Panc1 (cell line): Measurements from ENCODE around the gene ACTL6A. TPM values are rescaled to one million over a fixed set of nuclear protein-coding genes. Genes with fewer than 3 reads are reported as not detected.

Experiments
- ATAC-seq: fragments of 200-7000 bp; cut with Tn5 transposase; 2 replicates; pipeline ENCODE4 v1.9.1; 2020; ENCODE audit warnings: mild to moderate bottlenecking, moderate library complexity
- BruUV-seq: library from RNA; stranded (reverse); fragments of 400-500 nt; replicated peaks from 2 replicates; lab custom pipeline; 2021; lab: Mats Ljungman, UMichigan
- CTCF ChIA-PET: fragments of 300-600 bp; sonication (Branson Sonifier 250); formaldehyde crosslinking; loops from one replicate; lab custom pipeline; 2022; ENCODE audit warnings: antibody characterized with exemption; lab: Charles Lee
- POLR2A ChIA-PET: fragments of 300-600 bp; sonication (Branson Sonifier 250); formaldehyde crosslinking; loops from one replicate; lab custom pipeline; 2022; ENCODE audit warnings: antibody characterized with exemption; lab: Charles Lee
- DNase-seq: peaks from one replicate; pipeline ENCODE4 v3.0.0-alpha.2; 2010; ENCODE audit warnings: low read depth, low spot score
- H3K27ac ChIP-seq: 2 replicates; pipeline ENCODE4 v1.5.1; 2011; ENCODE audit warnings: mild to moderate bottlenecking, low read length, inconsistent platforms
- H3K27me3 ChIP-seq: fragments of 200-500 bp; sonication (Bioruptor generic); 2 replicates; pipeline ENCODE4 v1.6.0; 2014; ENCODE audit warnings: low read length, inconsistent platforms; ENCODE audit not compliant: control insufficient read depth, insufficient read depth
- H3K36me3 ChIP-seq: fragments of 200-500 bp; sonication (Bioruptor generic); 2 replicates; pipeline ENCODE4 v1.5.1; 2014; ENCODE audit warnings: inconsistent platforms, mild to moderate bottlenecking, low read length, moderate library complexity; ENCODE audit not compliant: control insufficient read depth, insufficient read depth
- H3K4me1 ChIP-seq: 2 replicates; pipeline ENCODE4 v1.5.1; 2011; ENCODE audit warnings: inconsistent platforms, mild to moderate bottlenecking, low read length, moderate library complexity; ENCODE audit not compliant: control insufficient read depth, insufficient read depth
- H3K4me3 ChIP-seq, 2 experiments: 2 replicates each; pipeline ENCODE4 v1.5.1; 2011 to 2012; ENCODE audit warnings: low read depth in 2 of 2, low read length in 2 of 2, mild to moderate bottlenecking in 2 of 2, inconsistent platforms in 1 of 2, moderate library complexity in 1 of 2
- H3K9me3 ChIP-seq: fragments of 200-500 bp; sonication (Bioruptor generic); 2 replicates; pipeline ENCODE4 v1.5.1; 2014; ENCODE audit warnings: low read depth, mild to moderate bottlenecking, inconsistent platforms, low read length, moderate library complexity; ENCODE audit not compliant: control insufficient read depth, insufficient read depth
- CTCF ChIP-seq: fragments of 450-650 bp; IDR thresholded peaks from 2 replicates; pipeline ENCODE4 v1.5.1; 2017; ENCODE audit warnings: mild to moderate bottlenecking
- POLR2AphosphoS5 ChIP-seq: IDR thresholded peaks from 2 replicates; pipeline ENCODE4 v1.6.1; 2012; ENCODE audit warnings: mild to moderate bottlenecking, low read depth, low read length, moderate library complexity
- SIN3A ChIP-seq: IDR thresholded peaks from 2 replicates; pipeline ENCODE4 v1.6.1; 2012; ENCODE audit warnings: low read depth, mild to moderate bottlenecking, low read length, moderate library complexity, borderline replicate concordance; ENCODE audit not compliant: insufficient read depth
- TCF7L2 ChIP-seq: IDR thresholded peaks from 2 replicates; pipeline ENCODE4 v1.6.1; 2011; ENCODE audit warnings: mild to moderate bottlenecking, low read depth, low read length, inconsistent platforms
- in situ Hi-C: cut with HindIII; loops from 2 replicates; pipeline ENCODE4 v1.10.0; 2016; ENCODE audit warnings: low sequenced_read_pairs, low pct_unique_long_range_greater_than_20kb
- intact Hi-C: fragments of 100-400 bp; cut with micrococcal nuclease; formaldehyde crosslinking; loops from one replicate; pipeline ENCODE4 v1.10.0; 2022; ENCODE audit not compliant: unreplicated experiment
- total RNA-seq: library from RNA; stranded (reverse); gene quantifications from one replicate; pipeline ENCODE4 v1.2.1, GENCODE V29; 2021; ENCODE audit not compliant: unreplicated experiment
- TF ChIP-seq, protein P1 (sequence below), 2 experiments: IDR thresholded peaks; 2 replicates each; pipeline ENCODE4 v1.6.1; 2011 to 2012; ENCODE audit warnings: low read depth in 2 of 2, control low read depth in 1 of 2, low read length in 1 of 2, mild to moderate bottlenecking in 1 of 2, moderate library complexity in 1 of 2; ENCODE audit not compliant: insufficient read depth in 1 of 2

Gene ACTL6A
- total RNA-seq, 1 experiment from 2014 or later, result 122 TPM

DNA sequence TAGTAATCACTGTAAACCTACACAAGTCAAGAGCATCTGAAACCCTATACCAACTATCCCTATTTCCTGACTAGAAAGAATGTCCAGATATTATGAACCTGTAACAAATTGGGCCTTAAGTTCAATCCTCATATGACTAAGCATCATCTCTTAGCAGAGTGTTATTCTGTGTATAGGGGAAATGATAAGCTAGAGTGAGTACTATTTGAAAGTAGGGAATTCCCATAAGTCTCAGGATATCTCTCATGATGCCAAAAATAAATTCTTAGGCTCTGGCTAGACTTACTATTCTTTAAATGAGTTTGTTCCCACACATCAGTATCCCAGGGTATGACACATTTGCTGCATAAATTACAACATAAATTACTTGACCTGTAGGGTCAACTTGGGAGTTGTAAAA lies 26.4 kb downstream of the ACTL6A start:
- in situ Hi-C loops, result no loop called here
- intact Hi-C loops, result no loop called here

GRCh38 chr3:179590669-179591068 lies 27.9 kb downstream of the ACTL6A start:
- no peak overlapping the region for H3K27ac ChIP-seq
- BruUV-seq, result TSS peak; percentile 20
- intact Hi-C loops (no loop called here), in situ Hi-C loops (no loop called here)
- POLR2A ChIA-PET, result interaction anchor here (0.6 to 0.7 kb wide), 2 partner anchors 27 to 63 kb away, joined by 3 to 5 read pairs; no protein-coding TSS in a partner anchor
- no peak overlapping the region for H3K4me3 ChIP-seq
- TF ChIP-seq, protein P1, sequence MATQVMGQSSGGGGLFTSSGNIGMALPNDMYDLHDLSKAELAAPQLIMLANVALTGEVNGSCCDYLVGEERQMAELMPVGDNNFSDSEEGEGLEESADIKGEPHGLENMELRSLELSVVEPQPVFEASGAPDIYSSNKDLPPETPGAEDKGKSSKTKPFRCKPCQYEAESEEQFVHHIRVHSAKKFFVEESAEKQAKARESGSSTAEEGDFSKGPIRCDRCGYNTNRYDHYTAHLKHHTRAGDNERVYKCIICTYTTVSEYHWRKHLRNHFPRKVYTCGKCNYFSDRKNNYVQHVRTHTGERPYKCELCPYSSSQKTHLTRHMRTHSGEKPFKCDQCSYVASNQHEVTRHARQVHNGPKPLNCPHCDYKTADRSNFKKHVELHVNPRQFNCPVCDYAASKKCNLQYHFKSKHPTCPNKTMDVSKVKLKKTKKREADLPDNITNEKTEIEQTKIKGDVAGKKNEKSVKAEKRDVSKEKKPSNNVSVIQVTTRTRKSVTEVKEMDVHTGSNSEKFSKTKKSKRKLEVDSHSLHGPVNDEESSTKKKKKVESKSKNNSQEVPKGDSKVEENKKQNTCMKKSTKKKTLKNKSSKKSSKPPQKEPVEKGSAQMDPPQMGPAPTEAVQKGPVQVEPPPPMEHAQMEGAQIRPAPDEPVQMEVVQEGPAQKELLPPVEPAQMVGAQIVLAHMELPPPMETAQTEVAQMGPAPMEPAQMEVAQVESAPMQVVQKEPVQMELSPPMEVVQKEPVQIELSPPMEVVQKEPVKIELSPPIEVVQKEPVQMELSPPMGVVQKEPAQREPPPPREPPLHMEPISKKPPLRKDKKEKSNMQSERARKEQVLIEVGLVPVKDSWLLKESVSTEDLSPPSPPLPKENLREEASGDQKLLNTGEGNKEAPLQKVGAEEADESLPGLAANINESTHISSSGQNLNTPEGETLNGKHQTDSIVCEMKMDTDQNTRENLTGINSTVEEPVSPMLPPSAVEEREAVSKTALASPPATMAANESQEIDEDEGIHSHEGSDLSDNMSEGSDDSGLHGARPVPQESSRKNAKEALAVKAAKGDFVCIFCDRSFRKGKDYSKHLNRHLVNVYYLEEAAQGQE (IDR thresholded peaks at IDR 0.05; ENCODE audit: insufficient read depth in 1 of 2, low read depth in 2 of 2, low read length in 1 of 2), result no peak
- TF ChIP-seq TCF7L2 (no peak), CTCF (no peak), POLR2AphosphoS5 (0 out of 2 replicates have a peak, but pooled peaks have one; percentile 12), SIN3A (no peak)
- ATAC-seq, result no peak
- no peaks in the 10 kb centered on the region for H3K27me3 ChIP-seq
- CTCF ChIA-PET, result no interaction called here
- no peaks in the 10 kb centered on the region for H3K9me3 ChIP-seq
- H3K4me1 ChIP-seq, result no peaks in the 10 kb centered on the region
- no peak for DNase-seq
- H3K36me3 ChIP-seq, result peaks cover 52% of the 10 kb centered on the region

More for the DNA sequence above, 26.4 kb downstream of the ACTL6A start:
- no peak for DNase-seq
- Histone ChIP-seq H3K4me3 (no peak overlapping the region), H3K27me3 (no peaks in the 10 kb centered on the region), H3K27ac (no peak overlapping the region), H3K36me3 (peaks cover 50% of the 10 kb centered on the region), H3K4me1 (no peaks in the 10 kb centered on the region), H3K9me3 (no peaks in the 10 kb centered on the region)
- POLR2A ChIA-PET, result no interaction called here
- TF ChIP-seq TCF7L2 (no peak), SIN3A (no peak), CTCF (no peak), POLR2AphosphoS5 (no peak)
- TF ChIP-seq, protein P1 (IDR thresholded peaks at IDR 0.05; ENCODE audit: insufficient read depth in 1 of 2, low read depth in 2 of 2, low read length in 1 of 2), result no peak
- no TSS peak for BruUV-seq
- CTCF ChIA-PET, result no interaction called here
- ATAC-seq, result no peak
